ENCODE data around the gene FAM3C. TPM values are rescaled to one million over a fixed set of nuclear protein-coding genes. Genes with fewer than 3 reads are reported as not detected.

Gene FAM3C
- total and polyA plus RNA-seq, 11 donors = 20.6 to 97.2 (median 45.3) TPM

DNA sequence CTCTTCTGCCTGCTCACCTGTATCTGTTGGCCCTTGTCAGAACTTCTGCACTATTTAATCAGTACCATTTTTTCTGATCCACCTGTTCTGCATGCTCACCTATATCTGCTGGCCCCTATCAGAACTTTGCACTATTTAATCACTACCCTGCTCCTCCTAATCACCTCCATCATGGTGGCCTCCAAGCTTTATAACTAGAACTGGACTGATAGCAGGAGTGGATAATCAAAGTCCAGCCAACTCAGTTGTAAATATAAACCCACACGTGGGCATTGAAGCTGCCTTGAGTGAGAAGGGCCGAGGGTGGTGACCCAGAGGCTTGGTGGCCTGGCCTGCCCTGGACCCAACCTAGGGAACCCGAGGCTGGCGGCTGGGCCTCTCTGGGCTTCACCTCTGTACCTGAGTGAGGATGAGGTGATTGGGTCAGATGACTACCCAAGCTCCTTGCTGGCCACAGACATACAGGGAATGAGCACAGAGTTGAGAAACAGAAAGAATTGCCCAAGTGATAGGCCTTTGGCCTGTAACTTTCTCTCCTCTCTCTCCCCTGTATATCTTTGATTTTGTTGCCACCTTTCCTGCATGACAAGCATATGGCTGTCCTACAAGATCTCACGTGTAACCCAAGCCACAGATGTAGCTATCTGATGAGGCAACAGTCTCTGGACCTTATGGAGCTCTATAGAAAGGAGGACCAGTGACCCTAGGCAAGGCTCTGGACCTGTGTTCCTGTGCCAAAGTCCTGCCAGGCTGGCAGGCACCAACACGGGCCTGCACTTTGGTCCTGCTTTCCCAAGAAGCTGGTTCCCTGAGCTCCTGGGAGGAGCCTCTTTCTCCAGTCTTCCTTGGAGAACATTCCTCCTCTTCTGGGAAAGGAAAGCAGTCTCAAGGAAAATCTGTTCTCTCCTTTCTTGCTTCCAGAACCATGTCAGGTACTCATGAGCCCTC lies 23.4 kb upstream of the FAM3C start:
- H3K4me3 ChIP-seq = no peak overlapping the region
- no peaks in the 10 kb centered on the region for H3K4me1 ChIP-seq
- intact Hi-C loops (cut with DNase I) = no loop called here
- no peak overlapping the region for H3K27ac ChIP-seq
- TF ChIP-seq, protein P1, sequence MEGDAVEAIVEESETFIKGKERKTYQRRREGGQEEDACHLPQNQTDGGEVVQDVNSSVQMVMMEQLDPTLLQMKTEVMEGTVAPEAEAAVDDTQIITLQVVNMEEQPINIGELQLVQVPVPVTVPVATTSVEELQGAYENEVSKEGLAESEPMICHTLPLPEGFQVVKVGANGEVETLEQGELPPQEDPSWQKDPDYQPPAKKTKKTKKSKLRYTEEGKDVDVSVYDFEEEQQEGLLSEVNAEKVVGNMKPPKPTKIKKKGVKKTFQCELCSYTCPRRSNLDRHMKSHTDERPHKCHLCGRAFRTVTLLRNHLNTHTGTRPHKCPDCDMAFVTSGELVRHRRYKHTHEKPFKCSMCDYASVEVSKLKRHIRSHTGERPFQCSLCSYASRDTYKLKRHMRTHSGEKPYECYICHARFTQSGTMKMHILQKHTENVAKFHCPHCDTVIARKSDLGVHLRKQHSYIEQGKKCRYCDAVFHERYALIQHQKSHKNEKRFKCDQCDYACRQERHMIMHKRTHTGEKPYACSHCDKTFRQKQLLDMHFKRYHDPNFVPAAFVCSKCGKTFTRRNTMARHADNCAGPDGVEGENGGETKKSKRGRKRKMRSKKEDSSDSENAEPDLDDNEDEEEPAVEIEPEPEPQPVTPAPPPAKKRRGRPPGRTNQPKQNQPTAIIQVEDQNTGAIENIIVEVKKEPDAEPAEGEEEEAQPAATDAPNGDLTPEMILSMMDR (IDR thresholded peaks at IDR 0.05) = no peak
- no peak for TF ChIP-seq POLR2A (IDR thresholded peaks at IDR 0.05)
- 62 to 86% (median 79%) methylated on average over 6 of the region's 6 CpGs for WGBS, 4 donors
- no peaks in the 10 kb centered on the region for H3K36me3 ChIP-seq
- ATAC-seq (no peak), DNase-seq (no peak)
- no peaks in the 10 kb centered on the region for H3K27me3 ChIP-seq
- H3K9me3 ChIP-seq = no peaks in the 10 kb centered on the region

DNA sequence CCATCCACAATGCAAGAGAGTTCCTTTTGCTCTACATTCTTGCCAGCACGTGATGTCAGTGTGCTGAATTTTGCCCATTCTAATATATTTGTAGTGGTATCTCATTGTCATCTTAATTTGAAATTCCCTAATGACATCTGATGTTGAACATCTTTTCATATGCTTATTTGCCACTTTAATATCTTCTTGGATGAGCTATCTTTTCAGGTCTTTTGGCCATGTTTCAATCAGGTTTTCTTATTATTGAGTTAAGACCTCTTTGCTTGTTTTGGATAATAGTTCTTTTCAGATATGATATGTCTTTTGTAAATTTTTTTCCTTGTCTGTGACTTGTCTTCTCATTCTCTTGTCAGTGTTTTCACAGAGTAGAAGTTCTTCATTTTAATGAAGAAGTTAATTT lies 20.4 kb upstream of the FAM3C start:
- WGBS, 4 donors = 66 to 92% (median 87%) methylated on average over 1 of the region's 1 CpG
- DNase-seq = no peak
- Histone ChIP-seq H3K27me3 (peaks cover 0 to 3% (median 0%) of the 10 kb centered on the region in 9 donors), H3K9me3 (no peaks in the 10 kb centered on the region), H3K36me3 (no peaks in the 10 kb centered on the region), H3K4me3 (no peak overlapping the region), H3K4me1 (no peaks in the 10 kb centered on the region), H3K27ac (no peak overlapping the region)
- ATAC-seq = no peak
- intact Hi-C loops (cut with DNase I) = no loop called here
- TF ChIP-seq, protein P1 (IDR thresholded peaks at IDR 0.05) = no peak
- no peak for TF ChIP-seq POLR2A (IDR thresholded peaks at IDR 0.05)

DNA sequence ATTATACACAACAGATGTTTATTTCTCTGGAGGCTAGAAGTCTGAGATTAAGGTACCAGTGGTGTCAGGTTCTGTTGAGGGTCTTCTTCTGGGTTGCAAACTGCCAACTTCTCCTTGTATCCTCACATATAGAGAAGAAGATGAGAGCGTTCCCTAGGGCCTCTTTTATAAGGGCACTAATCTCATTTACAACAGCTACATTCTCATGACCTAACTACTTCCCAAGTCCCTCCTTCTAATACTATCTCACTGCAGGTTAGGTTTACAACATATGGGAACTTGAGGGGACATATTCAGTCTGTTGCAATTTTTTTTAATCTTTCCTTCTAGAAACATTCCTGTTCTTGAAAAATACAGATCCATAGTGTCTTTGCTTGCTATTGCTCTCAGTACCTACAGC lies 18.3 kb upstream of the FAM3C start:
- intact Hi-C loops (cut with DNase I) = no loop called here
- Histone ChIP-seq H3K4me3 (no peak overlapping the region), H3K36me3 (no peaks in the 10 kb centered on the region), H3K27ac (no peak overlapping the region), H3K4me1 (no peaks in the 10 kb centered on the region), H3K27me3 (peaks cover 0 to 3% (median 0%) of the 10 kb centered on the region in 9 donors), H3K9me3 (no peaks in the 10 kb centered on the region)
- 91 to 98% (median 92%) methylated on average over 1 of the region's 1 CpG for WGBS, 4 donors
- ATAC-seq (no peak), DNase-seq (no peak)
- TF ChIP-seq, protein P1 (IDR thresholded peaks at IDR 0.05) = no peak
- TF ChIP-seq POLR2A (IDR thresholded peaks at IDR 0.05) = no peak

- Histone ChIP-seq H3K27ac (no peak overlapping the region), H3K27me3 (peaks cover 0 to 3% (median 0%) of the 10 kb centered on the region in 9 donors), H3K9me3 (no peaks in the 10 kb centered on the region), H3K4me1 (no peaks in the 10 kb centered on the region), H3K4me3 (no peak overlapping the region), H3K36me3 (no peaks in the 10 kb centered on the region)
- intact Hi-C loops (cut with DNase I) = no loop called here
- 86 to 89% (median 87%) methylated on average over 3 of the region's 3 CpGs for WGBS, 4 donors
- DNase-seq = no peak
- ATAC-seq = no peak
- TF ChIP-seq, protein P1 (IDR thresholded peaks at IDR 0.05) = no peak
- no peak for TF ChIP-seq POLR2A (IDR thresholded peaks at IDR 0.05)
Observed at GRCh38 chr7:121411597-121411979, 15.5 kb upstream of the FAM3C start.

Measured in heart left ventricle (tissue), 16 donors.